ENCODE data around the gene ZNF865. TPM values are rescaled to one million over a fixed set of nuclear protein-coding genes. Genes with fewer than 3 reads are reported as not detected.

Gene ZNF865
- total RNA-seq, 2 donors from 2014 or later, result 18.4 to 21.0 TPM

GRCh38 chr19:55658846-55659459, 53.5 kb downstream of the ZNF865 start:
- intact Hi-C loops (cut with DNase I), result loop anchor here (10.0 kb wide), 1 partner anchor 544 kb away; the partner anchor contains the start of gene PPP1R12C
- Histone ChIP-seq H3K4me1 (replicated peaks) (peaks cover 28% of the 10 kb centered on the region), H3K9me3 (no peaks in the 10 kb centered on the region), H3K27me3 (replicated peaks; ENCODE audit: insufficient read depth) (no peaks in the 10 kb centered on the region), H3K36me3 (peaks cover 17 to 22% of the 10 kb centered on the region in 2 donors), H3K27ac (no peak overlapping the region), H3K4me3 (no peak overlapping the region)
- WGBS, result 89% methylated on average over 37 of the region's 37 CpGs
- no peak for TF ChIP-seq POLR2AphosphoS5 (IDR thresholded peaks at IDR 0.05)
- TF ChIP-seq CTCF (IDR thresholded peaks at IDR 0.05), result no peak
- no peak for TF ChIP-seq POLR2A (IDR thresholded peaks at IDR 0.05)
- no peak for DNase-seq (ENCODE audit: low spot score)

- 72% methylated on average over 9 of the region's 9 CpGs for WGBS
- intact Hi-C loops (cut with DNase I), result loop anchor here (10.0 kb wide), 1 partner anchor 545 kb away; the partner anchor contains the start of gene PPP1R12C
- H3K27ac ChIP-seq, result no peak overlapping the region
- peaks cover 22 to 31% of the 10 kb centered on the region in 2 donors for H3K36me3 ChIP-seq
- H3K9me3 ChIP-seq, result no peaks in the 10 kb centered on the region
- no peak overlapping the region for H3K4me3 ChIP-seq
- H3K4me1 ChIP-seq (replicated peaks), result peaks cover 28% of the 10 kb centered on the region
- no peaks in the 10 kb centered on the region for H3K27me3 ChIP-seq (replicated peaks; ENCODE audit: insufficient read depth)
- no peak for DNase-seq (ENCODE audit: low spot score)
- TF ChIP-seq POLR2A (IDR thresholded peaks at IDR 0.05) (no peak), CTCF (IDR thresholded peaks at IDR 0.05) (no peak), POLR2AphosphoS5 (IDR thresholded peaks at IDR 0.05) (no peak)
Observed at GRCh38 chr19:55659822-55660221, 54.4 kb downstream of the ZNF865 start.

GRCh38 chr19:55660404-55660803, 55.0 kb downstream of the ZNF865 start:
- Histone ChIP-seq H3K36me3 (peaks cover 22 to 32% of the 10 kb centered on the region in 2 donors), H3K4me1 (replicated peaks) (peaks cover 28% of the 10 kb centered on the region), H3K27me3 (replicated peaks; ENCODE audit: insufficient read depth) (no peaks in the 10 kb centered on the region), H3K4me3 (no peak overlapping the region), H3K27ac (no peak overlapping the region), H3K9me3 (no peaks in the 10 kb centered on the region)
- TF ChIP-seq POLR2A (IDR thresholded peaks at IDR 0.05) (no peak), POLR2AphosphoS5 (IDR thresholded peaks at IDR 0.05) (no peak), CTCF (IDR thresholded peaks at IDR 0.05) (no peak)
- DNase-seq (ENCODE audit: low spot score), result no peak
- WGBS, result 86% methylated on average over 11 of the region's 12 CpGs
- intact Hi-C loops (cut with DNase I), result no loop called here

GRCh38 chr19:55660991-55661390, 55.5 kb downstream of the ZNF865 start:
- Histone ChIP-seq H3K27me3 (replicated peaks; ENCODE audit: insufficient read depth) (no peaks in the 10 kb centered on the region), H3K4me1 (replicated peaks) (peaks cover 28% of the 10 kb centered on the region), H3K27ac (no peak overlapping the region), H3K4me3 (no peak overlapping the region), H3K36me3 (peaks cover 25 to 32% of the 10 kb centered on the region in 2 donors), H3K9me3 (no peaks in the 10 kb centered on the region)
- no peak for DNase-seq (ENCODE audit: low spot score)
- WGBS, result 69% methylated on average over 16 of the region's 16 CpGs
- TF ChIP-seq POLR2AphosphoS5 (IDR thresholded peaks at IDR 0.05) (no peak), CTCF (IDR thresholded peaks at IDR 0.05) (no peak), POLR2A (IDR thresholded peaks at IDR 0.05) (no peak)
- intact Hi-C loops (cut with DNase I), result no loop called here

GRCh38 chr19:55661826-55662225, 56.4 kb downstream of the ZNF865 start:
- Histone ChIP-seq H3K36me3 (peaks cover 25 to 39% of the 10 kb centered on the region in 2 donors), H3K4me3 (no peak overlapping the region), H3K9me3 (no peaks in the 10 kb centered on the region), H3K4me1 (replicated peaks) (peaks cover 20% of the 10 kb centered on the region), H3K27me3 (replicated peaks; ENCODE audit: insufficient read depth) (no peaks in the 10 kb centered on the region), H3K27ac (no peak overlapping the region)
- TF ChIP-seq POLR2AphosphoS5 (IDR thresholded peaks at IDR 0.05), result no peak
- no peak for TF ChIP-seq CTCF (IDR thresholded peaks at IDR 0.05)
- no peak for TF ChIP-seq POLR2A (IDR thresholded peaks at IDR 0.05)
- no peak for DNase-seq (ENCODE audit: low spot score)
- 65% methylated on average over 7 of the region's 7 CpGs for WGBS
- intact Hi-C loops (cut with DNase I), result no loop called here
